ENCODE measurements around the gene CDH22.

- TF ChIP-seq POLR2A (IDR thresholded peaks at IDR 0.05) (no peak), CTCF (IDR thresholded peaks at IDR 0.05) (no peak)
Measured at GRCh38 chr20:46282669-46283068, 25.6 kb downstream of the CDH22 start.

Measured in esophagus squamous epithelium (tissue), 4 donors.